Liver (tissue), 3 donors: Measurements from ENCODE around the gene TIMM17B.

ENCODE experiments used
- ATF3 ChIP-seq: IDR thresholded peaks from 2 replicates; pipeline ENCODE4 v1.6.1; 2016; ENCODE audit warnings: antibody characterized with exemption
- TF ChIP-seq, protein P1 (sequence below): fragments of 150-350 bp; IDR thresholded peaks from 2 replicates; pipeline ENCODE4 v1.5.1; 2017; ENCODE audit warnings: improper control_type of control experiment, low read depth, low read length; ENCODE audit not compliant: missing input control
- TF ChIP-seq, protein P2 (sequence below): IDR thresholded peaks from 2 replicates; pipeline ENCODE4 v1.6.1; 2016; ENCODE audit warnings: antibody characterized with exemption
- donor health status: healthy.
- donor health status: healthy.

DNA sequence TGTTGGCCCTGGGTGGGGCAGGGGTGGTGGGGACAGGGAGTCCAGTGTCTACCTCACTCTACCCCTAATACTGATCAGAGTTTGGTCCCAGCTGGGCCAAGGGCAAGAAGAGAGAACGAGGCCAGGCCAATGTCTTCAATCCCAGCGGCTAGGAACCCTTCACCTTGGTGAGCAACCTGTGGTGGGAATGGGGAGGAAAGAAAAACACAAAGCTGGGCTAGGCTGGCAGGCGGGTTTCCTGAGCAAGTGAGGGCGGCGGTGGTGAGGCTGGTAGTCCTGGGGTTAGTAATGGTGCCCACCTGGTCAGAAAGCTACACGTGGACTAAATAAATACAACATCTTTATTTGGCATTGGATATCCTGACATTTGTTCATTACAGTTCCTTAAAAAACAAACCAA lies 5.7 kb upstream of the TIMM17B start:
- TF ChIP-seq, protein P1, sequence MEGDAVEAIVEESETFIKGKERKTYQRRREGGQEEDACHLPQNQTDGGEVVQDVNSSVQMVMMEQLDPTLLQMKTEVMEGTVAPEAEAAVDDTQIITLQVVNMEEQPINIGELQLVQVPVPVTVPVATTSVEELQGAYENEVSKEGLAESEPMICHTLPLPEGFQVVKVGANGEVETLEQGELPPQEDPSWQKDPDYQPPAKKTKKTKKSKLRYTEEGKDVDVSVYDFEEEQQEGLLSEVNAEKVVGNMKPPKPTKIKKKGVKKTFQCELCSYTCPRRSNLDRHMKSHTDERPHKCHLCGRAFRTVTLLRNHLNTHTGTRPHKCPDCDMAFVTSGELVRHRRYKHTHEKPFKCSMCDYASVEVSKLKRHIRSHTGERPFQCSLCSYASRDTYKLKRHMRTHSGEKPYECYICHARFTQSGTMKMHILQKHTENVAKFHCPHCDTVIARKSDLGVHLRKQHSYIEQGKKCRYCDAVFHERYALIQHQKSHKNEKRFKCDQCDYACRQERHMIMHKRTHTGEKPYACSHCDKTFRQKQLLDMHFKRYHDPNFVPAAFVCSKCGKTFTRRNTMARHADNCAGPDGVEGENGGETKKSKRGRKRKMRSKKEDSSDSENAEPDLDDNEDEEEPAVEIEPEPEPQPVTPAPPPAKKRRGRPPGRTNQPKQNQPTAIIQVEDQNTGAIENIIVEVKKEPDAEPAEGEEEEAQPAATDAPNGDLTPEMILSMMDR: no peak
- TF ChIP-seq ATF3: no peak
- TF ChIP-seq, protein P2, sequence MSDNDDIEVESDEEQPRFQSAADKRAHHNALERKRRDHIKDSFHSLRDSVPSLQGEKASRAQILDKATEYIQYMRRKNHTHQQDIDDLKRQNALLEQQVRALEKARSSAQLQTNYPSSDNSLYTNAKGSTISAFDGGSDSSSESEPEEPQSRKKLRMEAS: no peak
